Colon (tissue), 2 donors: ENCODE measurements around the gene LRRC71.

Source experiments
- FAIRE-seq: peaks from 2 replicates; lab custom pipeline; 2012; peaks lifted over from hg19 to GRCh38; lab: Jason Lieb, UNC
- donor health status: control.
- donor health status: control.

LRRC71 gene

DNA sequence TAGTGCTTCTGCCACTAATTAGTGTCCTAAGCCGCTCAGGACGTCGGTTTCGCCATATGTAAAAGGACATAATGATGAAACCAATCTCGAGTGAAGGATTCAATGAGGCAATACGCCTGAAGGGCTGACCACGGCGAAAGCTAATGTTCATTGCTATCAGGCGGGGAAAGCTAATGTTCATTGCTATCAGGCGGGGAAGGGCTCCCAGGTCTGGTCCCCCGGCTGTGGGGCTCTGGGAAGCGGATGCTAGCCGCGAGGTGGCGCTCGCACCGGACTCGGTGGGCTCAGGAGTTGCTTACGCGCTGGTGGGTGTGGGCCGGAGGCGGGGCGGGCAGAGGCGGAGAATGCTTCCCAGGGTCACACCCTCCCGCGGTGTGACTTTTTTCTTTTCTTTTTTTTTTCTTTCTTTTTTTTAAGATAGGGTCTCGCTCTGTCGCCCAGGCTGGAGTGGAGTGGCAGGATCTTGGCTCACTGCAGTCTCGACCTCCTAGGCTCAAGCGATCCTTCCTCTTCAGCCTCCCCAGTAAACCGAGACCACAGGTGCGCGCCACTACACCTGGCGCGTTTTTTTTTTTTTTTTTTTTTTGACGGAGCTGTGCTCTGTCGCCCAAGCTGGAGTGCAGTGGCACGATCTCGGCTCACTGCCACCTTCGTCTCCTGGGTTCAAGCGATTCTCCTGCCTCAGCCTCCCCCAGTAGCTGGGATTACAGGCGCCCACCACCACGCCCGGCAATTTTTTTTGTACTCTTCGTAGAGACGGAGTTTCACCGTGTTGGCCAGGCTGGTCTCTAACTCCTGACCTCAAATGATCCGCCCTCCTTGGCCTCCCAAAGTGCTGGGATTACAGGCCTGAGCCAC lies 28.0 kb upstream of the LRRC71 start:
- FAIRE-seq, result no peak

DNA sequence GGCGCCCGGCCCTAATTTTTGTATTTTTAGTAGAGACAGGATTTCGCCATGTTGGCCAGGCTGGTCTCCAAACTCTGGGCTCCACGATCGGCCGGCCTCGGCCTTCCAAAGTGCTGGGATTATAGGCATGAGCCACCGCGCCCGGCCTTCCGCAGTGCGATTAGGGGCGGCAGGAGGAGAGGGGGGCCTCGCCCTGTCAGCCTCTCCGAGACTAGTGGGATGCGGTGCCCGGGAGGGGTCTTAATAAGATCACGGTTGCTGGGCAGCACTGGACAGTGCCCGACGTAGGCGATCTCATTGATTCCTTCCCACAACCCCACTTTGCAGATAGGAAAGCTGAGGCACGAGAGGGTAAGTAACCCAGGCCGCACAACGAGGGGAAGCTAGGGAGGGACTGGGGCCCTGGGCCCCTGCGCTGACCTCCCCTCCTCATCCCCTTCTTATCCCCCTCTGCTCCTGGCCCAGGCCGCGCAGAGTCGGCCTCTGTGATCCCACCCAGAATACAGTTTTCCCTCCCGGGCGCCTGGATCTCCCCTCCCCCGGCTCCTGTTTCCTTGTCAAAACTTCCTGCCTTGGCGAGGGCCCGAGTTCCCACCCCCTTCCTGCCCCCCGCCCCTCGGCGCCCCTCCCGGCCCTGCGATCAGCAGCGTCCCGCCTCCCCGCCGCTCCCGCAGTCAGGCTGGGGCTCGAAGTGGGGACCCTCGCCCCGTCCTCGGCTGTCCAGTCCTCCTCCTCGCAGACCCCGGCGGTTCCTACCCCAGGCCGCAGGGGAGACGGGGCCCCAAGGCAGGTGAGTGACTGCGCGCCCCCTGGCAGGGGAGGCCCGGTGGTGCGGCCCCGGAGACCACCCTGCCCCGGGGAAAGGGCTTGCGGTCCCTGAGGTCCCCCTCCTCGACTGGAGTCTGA lies 27.1 kb upstream of the LRRC71 start, which contains the start of gene PEAR1:
Gene PEAR1, plus strand, starts transcription at position 671 of the 906 bp plus-strand sequence. CDS start 10,209 bp downstream, outside the sequence.
- no peak for FAIRE-seq

DNA sequence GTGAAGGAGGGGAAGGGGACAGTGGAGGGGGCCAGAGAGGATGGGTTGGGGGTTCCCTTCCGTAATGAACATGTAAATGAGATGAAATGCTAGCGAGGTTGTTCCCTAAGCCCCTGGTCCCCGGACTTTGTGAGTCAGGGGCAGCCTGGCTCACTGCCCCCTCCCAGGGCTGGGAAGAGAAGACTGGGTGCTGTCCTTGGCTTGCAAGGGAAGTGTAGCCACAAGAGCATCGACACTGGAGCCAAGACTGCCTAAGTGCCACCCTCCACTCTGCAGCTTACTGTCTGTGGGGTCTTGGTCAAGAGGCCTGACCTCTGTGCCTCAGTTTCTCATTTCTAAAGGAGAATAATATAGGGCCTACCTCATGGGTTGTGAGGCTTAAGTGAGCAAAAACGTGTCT lies 26.4 kb upstream of the LRRC71 start:
- no peak for FAIRE-seq

DNA sequence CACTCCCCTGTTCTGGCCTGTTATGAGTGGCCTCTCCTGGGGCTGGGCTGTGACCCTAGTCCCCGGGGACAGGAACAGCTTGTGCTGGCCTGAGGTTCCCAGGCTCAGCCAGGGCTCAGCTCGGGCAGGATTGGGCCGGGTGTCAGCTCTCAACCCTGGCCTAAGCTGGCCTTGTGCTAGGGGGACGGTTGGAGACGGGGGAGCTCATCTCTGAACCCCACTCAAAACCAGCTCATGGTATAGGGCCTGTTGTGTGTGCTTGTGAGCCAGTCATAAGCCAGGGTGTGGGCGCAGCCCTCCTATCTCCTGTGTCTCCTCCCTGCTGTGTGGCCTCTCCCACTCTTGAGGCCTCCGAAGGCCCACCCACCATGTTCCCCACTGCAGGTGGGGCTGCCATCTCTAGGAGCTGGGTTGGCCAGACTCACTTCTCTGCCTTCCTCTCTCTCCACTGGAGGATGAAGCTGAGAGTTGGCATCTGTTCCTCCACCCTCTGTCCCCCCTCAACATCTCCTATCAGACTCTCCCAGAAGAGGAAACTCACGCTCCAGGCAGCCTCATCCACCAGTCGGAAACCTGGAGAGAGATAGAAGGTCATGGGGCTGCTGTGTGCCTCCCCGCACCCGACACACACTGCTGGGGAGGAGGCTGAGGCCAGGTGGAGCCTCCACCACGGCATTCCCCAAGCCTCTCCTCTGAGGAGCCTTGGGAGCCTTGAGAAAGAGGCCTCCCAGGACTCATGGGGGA lies 25.5 kb upstream of the LRRC71 start:
- FAIRE-seq, result no peak

DNA sequence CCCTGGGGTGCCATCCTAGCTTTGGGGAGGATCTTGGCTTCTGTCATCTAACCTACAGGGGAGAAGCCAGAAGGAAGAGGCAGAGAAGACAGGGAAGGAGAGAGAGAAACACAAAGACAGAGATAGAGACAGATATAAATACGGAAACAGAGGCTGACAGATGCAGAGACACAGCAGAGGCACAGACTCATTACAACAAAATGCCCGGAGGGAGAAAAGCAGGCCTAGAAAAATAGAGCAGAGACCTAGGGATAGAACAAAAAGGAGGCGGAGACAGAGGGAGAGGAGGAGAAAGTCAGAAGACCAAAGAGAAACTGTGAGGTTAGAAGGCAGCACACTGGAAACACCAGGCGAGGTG lies 25.0 kb upstream of the LRRC71 start:
- FAIRE-seq, result no peak

DNA sequence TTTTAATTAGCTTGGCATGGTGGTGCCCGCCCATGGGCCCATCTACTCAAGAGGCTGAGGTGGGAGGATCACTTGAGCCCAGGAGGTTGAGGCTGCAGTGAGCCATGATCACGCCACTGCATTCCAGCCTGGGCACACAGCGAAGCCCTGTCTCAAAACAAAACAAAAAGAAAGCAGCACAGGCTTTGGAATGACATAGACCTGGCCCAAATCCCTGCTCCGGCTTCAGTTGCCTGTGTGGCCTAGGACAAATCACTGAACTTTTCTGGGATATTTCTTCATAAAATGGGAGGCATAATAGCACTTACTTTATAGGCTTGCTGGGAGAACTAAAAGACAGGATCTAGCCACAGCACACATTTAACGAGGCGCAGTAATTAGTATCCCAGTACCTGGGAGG lies 24.5 kb upstream of the LRRC71 start:
- no peak for FAIRE-seq

DNA sequence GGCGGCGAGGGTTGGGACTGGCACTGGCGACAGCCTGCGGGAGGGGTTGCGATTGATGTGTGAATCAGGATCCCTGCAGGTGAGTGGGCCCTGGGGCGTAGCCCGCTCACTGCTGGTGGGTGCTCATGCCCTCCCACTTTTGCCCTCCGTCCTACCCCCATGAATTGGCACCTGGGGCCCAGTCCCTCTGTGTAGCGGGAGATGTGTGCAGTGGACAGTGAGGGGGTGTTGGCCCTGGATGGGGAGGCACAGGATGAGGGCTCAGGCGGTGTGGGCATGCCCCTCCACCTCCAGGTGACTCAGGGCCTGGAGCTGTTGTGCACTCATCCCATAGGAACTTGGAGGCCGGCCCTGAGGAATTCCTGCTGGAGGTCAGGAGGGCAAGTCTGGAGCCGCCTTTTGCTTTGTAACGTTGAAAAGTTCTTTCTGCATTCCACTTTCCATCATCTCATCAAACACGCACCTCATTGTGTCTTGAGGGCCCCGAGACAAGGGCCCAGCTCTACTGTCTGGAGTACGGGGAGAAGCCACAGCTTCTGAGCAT lies 23.9 kb upstream of the LRRC71 start:
- no peak for FAIRE-seq

DNA sequence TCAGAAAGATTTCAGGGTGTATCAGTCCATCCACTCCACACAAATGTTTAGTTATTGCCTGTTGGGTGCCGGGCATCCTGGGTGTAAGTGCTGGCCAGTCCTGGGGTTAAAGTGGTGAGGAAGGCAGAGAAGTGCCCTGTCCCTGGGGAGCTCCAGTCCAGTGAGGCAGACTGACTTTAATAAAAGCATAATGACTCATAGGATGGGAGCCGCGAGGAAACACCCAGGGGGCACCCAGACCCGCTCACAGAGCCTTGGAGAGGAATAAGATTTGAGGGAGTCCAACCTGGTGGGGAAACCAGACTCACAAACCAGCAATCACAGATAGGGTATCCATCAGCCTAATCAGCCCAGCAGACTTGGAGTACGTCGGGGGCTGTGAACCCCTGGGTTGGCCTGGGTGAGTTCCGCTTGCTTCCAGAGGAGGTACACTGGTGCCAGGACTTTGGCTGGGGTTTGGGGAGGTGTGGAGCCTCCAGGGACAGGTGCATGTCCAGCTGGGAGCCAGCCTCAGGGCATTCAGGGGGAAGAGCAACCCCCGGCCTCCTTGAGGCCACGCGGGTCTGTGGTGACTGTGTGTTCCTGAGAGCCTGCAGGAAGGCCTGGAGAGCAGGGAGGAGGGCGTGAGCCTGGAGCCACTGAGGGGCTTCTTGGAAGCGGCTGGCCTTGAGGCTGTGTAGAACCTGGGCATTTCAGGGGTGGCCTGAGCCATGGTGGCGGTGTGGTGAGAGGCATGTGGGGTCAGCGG lies 23.2 kb upstream of the LRRC71 start:
- no peak for FAIRE-seq

DNA sequence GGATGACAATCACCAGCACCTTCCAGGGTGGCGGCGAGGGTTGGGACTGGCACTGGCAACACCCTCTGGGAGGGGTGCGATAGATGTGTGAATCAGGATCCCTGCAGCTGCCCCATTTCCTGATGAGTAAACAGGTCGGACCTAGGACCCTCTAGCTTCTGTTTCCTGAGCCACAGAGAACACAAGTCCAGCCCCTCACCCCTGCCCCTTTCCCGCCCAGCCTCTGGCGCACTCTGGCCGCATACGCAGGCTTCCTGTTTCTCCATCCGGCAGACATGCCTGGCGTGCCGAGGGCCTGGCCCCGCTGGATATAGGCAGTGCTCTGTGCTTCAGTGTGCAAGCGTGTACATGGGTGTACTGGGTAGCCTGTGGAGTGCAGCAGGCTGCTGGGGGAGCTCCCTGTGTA lies 22.3 kb upstream of the LRRC71 start:
- no peak for FAIRE-seq

DNA sequence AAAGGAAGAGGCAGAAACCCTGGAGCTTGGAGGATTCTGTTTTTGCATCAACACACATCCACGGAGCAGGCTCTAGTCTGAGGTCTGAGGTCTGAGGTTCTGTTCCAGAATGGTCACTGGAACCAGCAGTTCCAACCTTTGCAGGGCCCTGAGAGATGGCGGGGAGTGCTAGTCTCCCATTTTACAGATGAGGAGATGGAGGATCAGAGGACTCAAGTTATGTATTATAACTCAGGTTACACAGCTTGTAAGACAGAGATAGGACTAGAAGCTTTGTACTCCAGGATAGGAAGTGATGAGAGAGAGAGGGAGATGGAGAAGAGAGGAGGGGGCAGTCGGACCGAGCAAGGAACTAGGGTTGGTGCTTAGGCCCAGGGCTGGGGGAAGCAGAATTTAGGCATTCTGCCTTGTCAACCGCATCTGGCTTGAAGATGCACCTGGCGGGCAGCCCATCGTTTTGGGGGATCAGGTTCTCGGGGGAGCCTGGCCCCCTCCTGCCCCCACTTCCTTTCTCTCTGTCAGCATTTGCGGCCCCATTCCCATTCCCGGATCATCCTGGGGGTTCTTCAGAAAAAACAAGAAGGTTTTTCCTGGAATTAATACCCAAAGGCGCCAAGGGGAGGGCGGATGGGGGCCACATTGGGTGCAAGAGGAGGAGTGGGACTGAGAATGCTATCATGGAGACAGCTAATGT lies 21.3 kb upstream of the LRRC71 start:
- no peak for FAIRE-seq

DNA sequence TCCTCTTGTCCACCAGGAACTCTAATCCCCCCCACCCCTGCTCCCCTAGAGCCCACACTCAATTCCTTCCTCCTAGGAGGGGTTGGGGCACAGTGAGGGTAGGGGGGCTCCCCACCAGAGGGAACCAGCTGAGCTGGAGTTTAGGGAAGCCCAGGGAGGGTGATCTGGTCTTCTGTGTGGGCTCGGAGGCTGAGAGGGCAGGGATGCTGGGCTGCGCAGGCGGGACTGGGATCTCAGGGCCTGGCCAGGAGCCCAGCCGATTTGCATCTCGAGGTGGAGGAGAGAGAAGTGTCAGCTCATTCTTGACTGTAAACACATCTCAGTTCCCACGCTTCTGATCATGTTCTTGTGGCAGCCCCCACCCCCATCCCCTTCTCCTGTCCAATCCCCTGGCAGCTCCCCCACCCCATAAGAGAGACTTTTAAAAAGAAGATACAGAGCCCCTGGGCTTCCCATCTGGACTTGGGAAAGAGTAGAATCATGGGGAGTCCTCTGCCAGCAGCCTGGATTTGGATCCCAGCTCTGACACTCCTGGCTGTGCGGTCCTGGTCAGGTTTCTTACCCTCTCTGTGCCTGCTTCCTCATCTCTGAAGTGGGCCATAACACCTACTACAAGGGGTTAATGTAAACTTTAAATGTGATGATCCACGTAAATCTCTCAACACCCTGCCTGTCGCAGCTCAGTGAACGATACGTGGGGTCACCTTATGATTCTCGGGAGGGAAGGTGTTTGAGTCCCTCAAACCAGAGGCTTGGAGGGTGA lies 20.3 kb upstream of the LRRC71 start:
- FAIRE-seq, result no peak

DNA sequence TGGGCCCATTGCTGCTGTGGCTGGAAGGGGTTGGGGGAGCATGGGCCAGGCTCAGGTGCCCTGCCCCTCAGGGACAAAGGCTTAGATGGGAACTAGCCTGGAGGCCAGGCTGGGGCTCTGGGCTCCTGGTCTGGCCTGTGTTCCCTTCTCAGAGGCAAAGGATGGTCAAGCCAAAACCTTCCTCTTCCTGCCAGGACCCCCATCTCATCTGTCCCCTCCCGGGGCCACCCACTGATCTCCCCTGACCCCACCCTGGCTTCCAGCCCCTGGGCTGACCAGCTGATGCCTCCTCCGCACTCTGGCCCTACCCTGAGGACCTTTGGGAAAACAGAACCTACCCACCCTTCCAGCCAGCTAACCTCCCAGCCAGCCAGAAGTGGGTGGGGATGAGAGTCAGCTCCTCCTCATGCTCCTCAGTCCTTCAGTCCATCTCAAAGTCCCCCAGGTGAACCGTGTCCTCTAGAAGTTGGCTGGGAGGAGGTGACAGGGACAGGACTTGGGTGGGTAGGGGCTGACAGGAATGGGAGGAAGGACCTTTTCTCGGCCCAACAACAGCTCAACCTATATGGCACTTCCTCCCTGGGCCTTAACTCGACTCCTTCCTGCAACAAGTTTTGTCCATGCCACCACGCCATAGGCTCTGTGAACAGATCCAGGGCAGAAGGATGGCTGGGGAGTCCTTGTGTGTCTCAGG lies 19.4 kb upstream of the LRRC71 start:
- FAIRE-seq, result no peak

DNA sequence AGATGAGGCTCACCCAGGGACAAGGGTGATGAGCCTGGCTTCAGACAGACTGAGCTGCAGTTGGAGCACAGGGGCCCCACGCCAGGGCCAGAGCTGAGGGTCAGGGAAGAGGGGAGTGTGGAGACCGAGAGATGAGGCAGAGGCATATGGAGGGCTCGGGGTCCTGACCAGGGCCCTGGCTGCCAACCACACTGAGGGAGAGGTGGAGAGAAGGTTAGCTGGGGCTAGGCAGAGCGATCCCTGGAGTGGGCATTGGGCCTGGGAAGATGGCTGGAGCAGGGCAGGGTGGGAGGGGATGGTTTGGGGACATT lies 18.9 kb upstream of the LRRC71 start:
- no peak for FAIRE-seq

DNA sequence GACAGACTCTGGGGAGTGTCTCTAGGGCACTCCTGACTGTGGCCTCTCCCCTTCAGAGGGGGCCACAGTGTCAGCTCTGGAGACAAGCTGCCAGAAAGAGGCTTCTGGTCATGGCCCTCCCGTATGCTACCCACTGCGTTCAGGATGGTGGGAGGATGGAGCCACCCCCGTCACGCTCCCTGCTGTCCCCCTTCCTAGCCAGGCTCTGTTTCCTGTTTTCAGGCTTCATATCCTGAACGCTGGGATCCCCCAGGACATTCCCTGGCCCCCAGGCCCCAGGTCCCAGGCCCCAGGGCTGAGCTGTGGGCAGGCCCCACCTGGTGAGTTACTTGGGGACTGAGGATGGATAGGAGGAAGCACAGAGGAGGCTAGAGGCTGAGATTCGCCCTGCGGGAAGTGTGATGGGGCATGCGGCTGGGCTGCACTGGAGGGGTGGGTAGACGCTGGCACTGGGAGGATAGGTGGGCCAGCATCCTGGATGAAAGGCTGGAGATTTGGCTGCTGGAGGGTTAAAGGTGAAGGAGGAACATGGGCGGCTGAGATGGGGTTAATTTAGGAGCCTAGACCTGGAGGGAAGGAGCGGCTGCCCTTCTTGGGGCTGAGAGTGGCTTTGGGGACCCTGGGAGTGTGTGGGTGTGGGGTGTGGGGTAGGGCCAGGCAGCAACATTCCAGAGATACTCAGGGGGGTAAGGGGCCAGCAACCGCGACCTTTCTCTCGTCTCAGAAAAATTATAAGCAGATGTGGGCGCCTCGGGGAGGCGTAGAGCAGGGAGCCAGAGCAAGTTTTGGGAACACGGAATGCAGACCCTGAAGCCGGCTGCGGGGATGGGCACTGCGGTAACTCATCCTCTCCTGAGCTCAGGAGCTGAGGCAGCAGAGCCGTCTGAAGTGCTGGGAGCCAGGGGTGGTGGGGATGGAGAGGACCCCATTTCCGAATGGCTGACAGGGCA lies 18.2 kb upstream of the LRRC71 start:
- FAIRE-seq, result no peak

DNA sequence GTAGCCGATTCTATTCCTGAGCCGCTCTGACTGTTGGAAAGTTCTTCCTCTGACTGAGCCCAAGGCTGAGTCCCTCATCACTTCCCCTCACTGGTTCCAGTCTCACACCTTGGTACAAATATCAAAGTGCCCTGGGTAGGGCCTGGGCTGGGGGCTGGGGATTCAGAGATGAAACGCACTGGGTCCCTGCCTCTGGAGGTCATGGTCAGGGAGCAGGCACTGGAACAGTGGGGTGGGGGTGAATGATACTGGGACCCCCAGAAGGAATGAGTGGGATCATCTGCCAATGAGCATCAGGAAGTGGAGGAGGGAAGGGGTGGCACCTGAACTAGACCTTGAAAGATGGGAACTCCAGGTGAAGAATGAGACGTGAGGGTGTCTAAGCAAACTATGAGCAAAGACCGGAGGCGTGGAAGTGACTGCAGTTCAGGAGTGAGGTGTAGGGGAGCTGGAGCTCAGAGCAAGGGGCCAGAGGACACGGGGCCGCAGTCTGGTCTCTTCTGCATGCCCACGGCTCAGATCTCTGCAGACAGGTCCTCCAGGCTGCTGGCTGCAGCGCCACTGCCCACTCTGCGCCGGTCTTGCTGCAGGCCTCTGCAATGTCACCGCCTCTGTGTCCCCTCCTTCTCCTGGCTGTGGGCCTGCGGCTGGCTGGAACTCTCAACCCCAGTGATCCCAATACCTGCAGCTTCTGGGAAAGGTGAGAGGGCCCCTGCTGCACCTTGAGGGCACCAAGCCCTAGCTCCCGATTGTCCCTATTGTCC lies 16.9 kb upstream of the LRRC71 start:
- no peak for FAIRE-seq

DNA sequence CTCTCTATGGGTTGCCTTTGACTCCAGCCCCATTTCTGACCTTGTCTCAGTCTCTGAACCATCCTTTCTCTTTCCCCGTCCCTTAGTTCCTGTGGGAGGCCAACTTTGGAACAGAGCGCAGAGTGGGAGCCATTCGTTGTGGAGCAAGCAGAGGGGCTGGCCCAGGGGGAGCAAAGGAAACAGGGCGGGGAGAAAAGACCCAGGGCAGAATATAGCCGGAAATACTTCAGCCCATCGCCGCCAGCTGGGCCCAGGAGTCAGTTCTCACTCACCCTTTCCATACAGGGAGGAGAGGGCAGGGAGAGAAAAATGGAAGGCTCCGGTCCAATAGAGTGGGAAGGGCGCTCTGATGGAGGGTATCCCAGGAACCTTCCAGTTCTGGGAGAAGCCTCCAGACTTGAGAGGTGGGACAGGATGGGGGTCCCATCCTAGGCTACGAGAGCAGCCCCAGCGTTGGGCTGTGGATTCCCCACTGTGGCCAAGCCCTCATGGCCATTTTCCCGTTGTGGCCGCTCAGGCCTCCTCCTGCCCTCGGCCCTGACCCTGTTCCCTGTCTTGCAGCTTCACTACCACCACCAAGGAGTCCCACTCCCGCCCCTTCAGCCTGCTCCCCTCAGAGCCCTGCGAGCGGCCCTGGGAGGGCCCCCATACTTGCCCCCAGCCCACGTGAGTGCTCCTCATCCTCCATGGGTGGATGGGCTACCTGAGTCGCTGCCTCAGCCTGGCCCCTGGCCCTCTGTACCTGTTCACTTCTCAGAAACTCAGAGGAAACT lies 16.1 kb upstream of the LRRC71 start:
- no peak for FAIRE-seq

DNA sequence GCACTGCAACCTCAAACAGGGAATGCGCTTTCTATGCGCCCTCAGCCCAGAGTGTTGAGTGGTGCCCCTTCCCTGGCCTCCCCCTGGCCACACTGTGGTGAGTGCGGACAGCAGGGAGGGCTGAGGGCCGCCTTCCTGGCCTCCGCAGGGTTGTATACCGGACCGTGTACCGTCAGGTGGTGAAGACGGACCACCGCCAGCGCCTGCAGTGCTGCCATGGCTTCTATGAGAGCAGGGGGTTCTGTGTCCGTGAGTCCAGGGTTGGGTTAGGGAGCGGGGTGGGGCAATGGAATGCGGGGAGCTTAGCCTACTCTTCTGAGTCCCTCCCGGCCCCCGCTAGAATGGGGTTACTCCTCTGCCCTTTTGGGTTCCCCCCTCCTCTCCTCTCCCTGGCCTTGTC lies 15.3 kb upstream of the LRRC71 start:
- FAIRE-seq, result no peak
